ENCODE measurements around the gene ADORA2A. TPM values are rescaled to one million over a fixed set of nuclear protein-coding genes. Genes with fewer than 3 reads are reported as not detected.

Gene ADORA2A
- total and polyA plus RNA-seq, 2 of the 13 experiments (the other 11 are each of a cell fraction or from before 2014, with no cell fraction given), result 3.3 to 5.0 TPM

DNA sequence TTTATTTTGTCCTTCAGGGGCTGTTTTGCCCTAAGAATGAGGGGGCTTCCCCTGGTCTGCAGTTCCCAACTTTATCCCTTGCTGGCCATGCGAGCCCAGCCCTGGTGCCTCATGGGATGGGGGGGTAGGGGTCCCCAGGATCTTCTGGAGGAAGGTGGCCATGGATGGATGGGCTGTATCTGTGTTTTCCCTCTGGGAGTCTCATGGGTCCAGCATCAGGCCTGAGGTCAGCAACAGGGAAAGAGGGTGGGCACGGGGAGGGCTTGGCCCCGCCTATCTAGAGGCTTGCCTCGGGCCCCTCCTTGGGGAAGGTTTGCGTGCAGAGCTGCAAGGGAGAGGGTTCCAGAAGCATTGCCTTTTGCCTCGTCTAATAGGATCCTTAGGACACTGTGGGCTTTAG lies 10.8 kb upstream of the ADORA2A start:
- no peak overlapping the region for H3K27ac ChIP-seq (ENCODE audit: extremely low read length, insufficient read depth, low read length)
- no peaks in the 10 kb centered on the region for H3K9me3 ChIP-seq (ENCODE audit: low read length)
- in situ Hi-C loops (cut with HindIII; ENCODE audit: extremely low pct_ligation_motif_present, low pct_unique_long_range_greater_than_20kb) (no loop called here), intact Hi-C loops (cut with micrococcal nuclease; ENCODE audit: unreplicated experiment) (no loop called here)
- H3K4me1 ChIP-seq (ENCODE audit: insufficient read depth, low read length), result peaks cover 24% of the 10 kb centered on the region
- TF ChIP-seq, protein P1, sequence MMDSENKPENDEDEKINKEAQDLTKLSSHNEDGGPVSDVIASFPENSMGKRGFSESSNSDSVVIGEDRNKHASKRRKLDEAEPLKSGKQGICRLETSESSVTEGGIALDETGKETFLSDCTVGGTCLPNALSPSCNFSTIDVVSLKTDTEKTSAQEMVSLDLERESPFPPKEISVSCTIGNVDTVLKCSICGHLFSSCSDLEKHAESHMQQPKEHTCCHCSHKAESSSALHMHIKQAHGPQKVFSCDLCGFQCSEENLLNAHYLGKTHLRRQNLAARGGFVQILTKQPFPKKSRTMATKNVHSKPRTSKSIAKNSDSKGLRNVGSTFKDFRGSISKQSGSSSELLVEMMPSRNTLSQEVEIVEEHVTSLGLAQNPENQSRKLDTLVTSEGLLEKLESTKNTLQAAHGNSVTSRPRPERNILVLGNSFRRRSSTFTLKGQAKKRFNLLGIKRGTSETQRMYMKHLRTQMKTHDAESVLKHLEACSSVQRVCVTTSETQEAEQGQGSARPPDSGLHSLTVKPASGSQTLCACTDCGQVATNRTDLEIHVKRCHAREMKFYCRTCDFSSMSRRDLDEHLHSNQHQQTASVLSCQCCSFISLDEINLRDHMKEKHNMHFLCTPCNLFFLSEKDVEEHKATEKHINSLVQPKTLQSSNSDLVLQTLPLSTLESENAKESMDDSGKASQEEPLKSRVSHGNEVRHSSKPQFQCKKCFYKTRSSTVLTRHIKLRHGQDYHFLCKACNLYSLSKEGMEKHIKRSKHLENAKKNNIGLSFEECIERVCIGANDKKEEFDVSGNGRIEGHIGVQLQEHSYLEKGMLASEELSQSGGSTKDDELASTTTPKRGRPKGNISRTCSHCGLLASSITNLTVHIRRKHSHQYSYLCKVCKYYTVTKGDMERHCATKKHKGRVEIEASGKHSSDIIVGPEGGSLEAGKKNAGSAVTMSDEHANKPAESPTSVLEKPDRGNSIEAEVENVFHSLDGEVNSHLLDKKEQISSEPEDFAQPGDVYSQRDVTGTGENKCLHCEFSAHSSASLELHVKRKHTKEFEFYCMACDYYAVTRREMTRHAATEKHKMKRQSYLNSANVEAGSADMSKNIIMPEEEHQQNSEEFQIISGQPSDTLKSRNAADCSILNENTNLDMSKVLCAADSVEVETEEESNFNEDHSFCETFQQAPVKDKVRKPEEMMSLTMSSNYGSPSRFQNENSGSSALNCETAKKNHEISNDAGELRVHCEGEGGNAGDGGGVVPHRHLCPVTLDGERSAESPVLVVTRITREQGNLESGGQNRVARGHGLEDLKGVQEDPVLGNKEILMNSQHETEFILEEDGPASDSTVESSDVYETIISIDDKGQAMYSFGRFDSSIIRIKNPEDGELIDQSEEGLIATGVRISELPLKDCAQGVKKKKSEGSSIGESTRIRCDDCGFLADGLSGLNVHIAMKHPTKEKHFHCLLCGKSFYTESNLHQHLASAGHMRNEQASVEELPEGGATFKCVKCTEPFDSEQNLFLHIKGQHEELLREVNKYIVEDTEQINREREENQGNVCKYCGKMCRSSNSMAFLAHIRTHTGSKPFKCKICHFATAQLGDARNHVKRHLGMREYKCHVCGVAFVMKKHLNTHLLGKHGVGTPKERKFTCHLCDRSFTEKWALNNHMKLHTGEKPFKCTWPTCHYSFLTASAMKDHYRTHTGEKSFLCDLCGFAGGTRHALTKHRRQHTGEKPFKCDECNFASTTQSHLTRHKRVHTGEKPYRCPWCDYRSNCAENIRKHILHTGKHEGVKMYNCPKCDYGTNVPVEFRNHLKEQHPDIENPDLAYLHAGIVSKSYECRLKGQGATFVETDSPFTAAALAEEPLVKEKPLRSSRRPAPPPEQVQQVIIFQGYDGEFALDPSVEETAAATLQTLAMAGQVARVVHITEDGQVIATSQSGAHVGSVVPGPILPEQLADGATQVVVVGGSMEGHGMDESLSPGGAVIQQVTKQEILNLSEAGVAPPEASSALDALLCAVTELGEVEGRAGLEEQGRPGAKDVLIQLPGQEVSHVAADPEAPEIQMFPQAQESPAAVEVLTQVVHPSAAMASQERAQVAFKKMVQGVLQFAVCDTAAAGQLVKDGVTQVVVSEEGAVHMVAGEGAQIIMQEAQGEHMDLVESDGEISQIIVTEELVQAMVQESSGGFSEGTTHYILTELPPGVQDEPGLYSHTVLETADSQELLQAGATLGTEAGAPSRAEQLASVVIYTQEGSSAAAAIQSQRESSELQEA (CRISPR knock-in tag; IDR thresholded peaks at IDR 0.05; ENCODE audit: not compliant biosample characterization), result no peak
- peak; percentile 39 for TF ChIP-seq RBM22 (optimal IDR thresholded peaks at IDR 0.05; ENCODE audit: low read length)
- no peak for TF ChIP-seq FOSL2 (CRISPR knock-in tag; IDR thresholded peaks at IDR 0.05)
- no peak for TF ChIP-seq MLX (CRISPR knock-in tag; IDR thresholded peaks at IDR 0.05)
- no peak for TF ChIP-seq ATF1 (CRISPR knock-in tag; IDR thresholded peaks at IDR 0.05)
- no peak for TF ChIP-seq ZNF33B (CRISPR knock-in tag; IDR thresholded peaks at IDR 0.05)
- peaks cover 11 to 45% of the 10 kb centered on the region in 2 experiments for H3K36me3 ChIP-seq (replicated peaks in 1 of 2; ENCODE audit: control insufficient read depth in 1 of 2, insufficient read depth in 2 of 2, low read length in 2 of 2)
- CTCF ChIA-PET (ENCODE audit: low intra/inter-chr PET ratio, low total read pairs), result no interaction called here
- FAIRE-seq (no peak), ATAC-seq (no peak), DNase-seq (ENCODE audit: low spot score) (no peak)
- H3K79me2 ChIP-seq (ENCODE audit: insufficient read depth, low read length), result no peaks in the 10 kb centered on the region
- no TSS peak for BruUV-seq (replicated peaks)
- H3K4me2 ChIP-seq (ENCODE audit: low read depth, low read length), result no peak overlapping the region
- no peak overlapping the region for H2AFZ ChIP-seq (ENCODE audit: low read length)
- no peak overlapping the region for H3K9ac ChIP-seq (ENCODE audit: insufficient read depth, low read depth, low read length)
- POLR2A ChIA-PET, result no interaction called here
- H4K20me1 ChIP-seq (ENCODE audit: insufficient read depth, low read length), result no peaks in the 10 kb centered on the region
- WGBS (ENCODE audit: low lambda C conversion rate), result 100% methylated on average over 2 of the region's 6 CpGs
- H3K4me3 ChIP-seq (replicated peaks in 1 of 3; ENCODE audit: insufficient read depth in 1 of 3, low read depth in 2 of 3, low read length in 3 of 3), result no peak overlapping the region
- no peaks in the 10 kb centered on the region for H3K27me3 ChIP-seq (ENCODE audit: control insufficient read depth in 1 of 2, insufficient read depth in 2 of 2, low read length in 2 of 2)

Data from HepG2 (cell line).